AML-193 (cell line): ENCODE measurements around the gene THBD.

Experiments used
- DNase-seq, 2 experiments: peaks; one replicate each; lab custom pipeline; 2025; lab: John Stamatoyannopoulos, UW

The THBD gene

GRCh38 chr20:23049201-23050075 is at the start of gene THBD:
Gene THBD (minus strand): TSS chr20:23049672. CDS start chr20:23049504, 168 bp downstream.
- peak; percentile 39 to 59 for DNase-seq

- no peak for DNase-seq
Measured at GRCh38 chr20:23097636-23098580, 48.4 kb upstream of the THBD start.

GRCh38 chr20:23096986-23097520 is 47.6 kb upstream of the THBD start:
- no peak for DNase-seq

- DNase-seq, result no peak
Measured at GRCh38 chr20:23096097-23096496, 46.6 kb upstream of the THBD start.

GRCh38 chr20:23095499-23095898 is 46.0 kb upstream of the THBD start:
- DNase-seq, result no peak

GRCh38 chr20:23094927-23095326 is 45.5 kb upstream of the THBD start:
- DNase-seq, result no peak

GRCh38 chr20:23094213-23094896 is 44.9 kb upstream of the THBD start:
- DNase-seq, result no peak

- DNase-seq, result no peak
Measured at GRCh38 chr20:23093613-23094012, 44.1 kb upstream of the THBD start.

- no peak for DNase-seq
Measured at GRCh38 chr20:23092861-23093495, 43.5 kb upstream of the THBD start.

- no peak for DNase-seq
Measured at GRCh38 chr20:23092384-23092756, 42.9 kb upstream of the THBD start.

GRCh38 chr20:23091721-23092383 is 42.4 kb upstream of the THBD start:
- no peak for DNase-seq

- DNase-seq, result no peak
Measured at GRCh38 chr20:23090878-23091277, 41.4 kb upstream of the THBD start.

- no peak for DNase-seq
Measured at GRCh38 chr20:23090147-23090546, 40.7 kb upstream of the THBD start.

- DNase-seq, result no peak
Measured at GRCh38 chr20:23088866-23089265, 39.4 kb upstream of the THBD start.

- DNase-seq, result no peak
Measured at GRCh38 chr20:23087587-23088251, 38.2 kb upstream of the THBD start.

GRCh38 chr20:23086931-23087411 is 37.5 kb upstream of the THBD start:
- DNase-seq, result peak; percentile 26 to 52

- peak; percentile 82 to 84 for DNase-seq
Measured at GRCh38 chr20:23086056-23086566, 36.6 kb upstream of the THBD start, which contains the start of gene CD93. Gene CD93 (minus strand): TSS chr20:23086324. CDS start chr20:23086192, 132 bp downstream.

GRCh38 chr20:23085436-23086055 is 36.1 kb upstream of the THBD start:
- DNase-seq, result peak; percentile 54 to 60

- peak in 1 of 2 experiments; percentile 11 for DNase-seq
Measured at GRCh38 chr20:23084845-23085365, 35.4 kb upstream of the THBD start.
